ENCODE data around the gene SLC4A11.

DNA sequence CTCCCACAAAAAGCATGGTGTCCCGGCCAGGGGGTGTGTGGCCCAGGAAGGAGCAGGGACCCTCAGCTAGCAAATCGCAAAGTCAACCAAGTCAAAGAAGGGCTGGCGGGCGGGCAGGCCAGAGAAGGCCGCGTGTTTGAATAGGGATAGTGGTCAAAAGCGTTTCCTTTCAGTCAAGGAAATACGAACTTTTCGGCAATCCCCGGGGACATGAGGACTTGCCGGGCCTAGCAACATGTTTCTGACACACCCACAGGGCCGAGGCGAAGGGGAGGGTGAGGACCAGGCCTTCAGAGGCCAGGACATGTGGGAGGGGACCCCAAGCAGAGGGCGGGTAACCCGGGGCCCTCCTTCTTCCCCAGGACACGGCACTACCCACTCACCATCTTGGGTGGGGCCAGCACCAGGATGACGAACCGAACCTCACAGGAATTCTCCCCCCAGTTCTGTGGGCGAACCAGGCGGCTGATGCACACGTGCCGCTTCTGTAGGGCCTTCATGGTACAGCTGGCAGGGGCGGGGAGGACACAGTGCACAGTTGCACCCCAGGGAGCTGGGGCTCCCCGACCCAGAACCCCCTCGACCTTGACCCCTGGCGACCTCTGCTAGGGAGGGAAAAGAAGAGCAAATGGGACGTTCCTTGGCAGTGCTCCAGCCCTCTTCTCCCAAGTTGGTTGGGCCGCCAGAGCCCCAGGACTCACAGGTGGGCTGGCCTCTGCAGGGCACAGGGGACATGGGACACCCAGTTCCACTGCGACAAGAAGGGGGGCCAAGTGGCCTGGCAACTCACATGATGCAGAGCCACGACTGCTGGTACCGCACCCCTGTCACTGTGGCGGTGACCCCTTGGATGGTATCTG is 5.6 kb downstream of the SLC4A11 start:
- TF ChIP-seq, protein P1, sequence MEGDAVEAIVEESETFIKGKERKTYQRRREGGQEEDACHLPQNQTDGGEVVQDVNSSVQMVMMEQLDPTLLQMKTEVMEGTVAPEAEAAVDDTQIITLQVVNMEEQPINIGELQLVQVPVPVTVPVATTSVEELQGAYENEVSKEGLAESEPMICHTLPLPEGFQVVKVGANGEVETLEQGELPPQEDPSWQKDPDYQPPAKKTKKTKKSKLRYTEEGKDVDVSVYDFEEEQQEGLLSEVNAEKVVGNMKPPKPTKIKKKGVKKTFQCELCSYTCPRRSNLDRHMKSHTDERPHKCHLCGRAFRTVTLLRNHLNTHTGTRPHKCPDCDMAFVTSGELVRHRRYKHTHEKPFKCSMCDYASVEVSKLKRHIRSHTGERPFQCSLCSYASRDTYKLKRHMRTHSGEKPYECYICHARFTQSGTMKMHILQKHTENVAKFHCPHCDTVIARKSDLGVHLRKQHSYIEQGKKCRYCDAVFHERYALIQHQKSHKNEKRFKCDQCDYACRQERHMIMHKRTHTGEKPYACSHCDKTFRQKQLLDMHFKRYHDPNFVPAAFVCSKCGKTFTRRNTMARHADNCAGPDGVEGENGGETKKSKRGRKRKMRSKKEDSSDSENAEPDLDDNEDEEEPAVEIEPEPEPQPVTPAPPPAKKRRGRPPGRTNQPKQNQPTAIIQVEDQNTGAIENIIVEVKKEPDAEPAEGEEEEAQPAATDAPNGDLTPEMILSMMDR (IDR thresholded peaks at IDR 0.05; ENCODE audit: poor library complexity, severe bottlenecking): no peak
- TF ChIP-seq RAD21 (conservative IDR thresholded peaks at IDR 0.05) (no peak), MXI1 (conservative IDR thresholded peaks at IDR 0.05; ENCODE audit: poor library complexity, severe bottlenecking) (no peak), POLR2AphosphoS5 (IDR thresholded peaks at IDR 0.05) (no peak), SMC3 (conservative IDR thresholded peaks at IDR 0.05; ENCODE audit: poor library complexity) (no peak), EZH2 (IDR thresholded peaks at IDR 0.05; ENCODE audit: borderline replicate concordance, insufficient read depth, low read length, poor library complexity, severe bottlenecking) (no peak), TAF1 (IDR thresholded peaks at IDR 0.05; ENCODE audit: low read depth) (no peak), EP300 (conservative IDR thresholded peaks at IDR 0.05; ENCODE audit: poor library complexity, severe bottlenecking) (no peak)
- TF ChIP-seq, protein P2, sequence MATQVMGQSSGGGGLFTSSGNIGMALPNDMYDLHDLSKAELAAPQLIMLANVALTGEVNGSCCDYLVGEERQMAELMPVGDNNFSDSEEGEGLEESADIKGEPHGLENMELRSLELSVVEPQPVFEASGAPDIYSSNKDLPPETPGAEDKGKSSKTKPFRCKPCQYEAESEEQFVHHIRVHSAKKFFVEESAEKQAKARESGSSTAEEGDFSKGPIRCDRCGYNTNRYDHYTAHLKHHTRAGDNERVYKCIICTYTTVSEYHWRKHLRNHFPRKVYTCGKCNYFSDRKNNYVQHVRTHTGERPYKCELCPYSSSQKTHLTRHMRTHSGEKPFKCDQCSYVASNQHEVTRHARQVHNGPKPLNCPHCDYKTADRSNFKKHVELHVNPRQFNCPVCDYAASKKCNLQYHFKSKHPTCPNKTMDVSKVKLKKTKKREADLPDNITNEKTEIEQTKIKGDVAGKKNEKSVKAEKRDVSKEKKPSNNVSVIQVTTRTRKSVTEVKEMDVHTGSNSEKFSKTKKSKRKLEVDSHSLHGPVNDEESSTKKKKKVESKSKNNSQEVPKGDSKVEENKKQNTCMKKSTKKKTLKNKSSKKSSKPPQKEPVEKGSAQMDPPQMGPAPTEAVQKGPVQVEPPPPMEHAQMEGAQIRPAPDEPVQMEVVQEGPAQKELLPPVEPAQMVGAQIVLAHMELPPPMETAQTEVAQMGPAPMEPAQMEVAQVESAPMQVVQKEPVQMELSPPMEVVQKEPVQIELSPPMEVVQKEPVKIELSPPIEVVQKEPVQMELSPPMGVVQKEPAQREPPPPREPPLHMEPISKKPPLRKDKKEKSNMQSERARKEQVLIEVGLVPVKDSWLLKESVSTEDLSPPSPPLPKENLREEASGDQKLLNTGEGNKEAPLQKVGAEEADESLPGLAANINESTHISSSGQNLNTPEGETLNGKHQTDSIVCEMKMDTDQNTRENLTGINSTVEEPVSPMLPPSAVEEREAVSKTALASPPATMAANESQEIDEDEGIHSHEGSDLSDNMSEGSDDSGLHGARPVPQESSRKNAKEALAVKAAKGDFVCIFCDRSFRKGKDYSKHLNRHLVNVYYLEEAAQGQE (IDR thresholded peaks at IDR 0.05; ENCODE audit: borderline replicate concordance): no peak
